Measurements from ENCODE around the gene STAG1. TPM values are rescaled to one million over a fixed set of nuclear protein-coding genes. Genes with fewer than 3 reads are reported as not detected.

The STAG1 gene
- polyA plus RNA-seq, 1 experiment: 13.8 TPM

DNA sequence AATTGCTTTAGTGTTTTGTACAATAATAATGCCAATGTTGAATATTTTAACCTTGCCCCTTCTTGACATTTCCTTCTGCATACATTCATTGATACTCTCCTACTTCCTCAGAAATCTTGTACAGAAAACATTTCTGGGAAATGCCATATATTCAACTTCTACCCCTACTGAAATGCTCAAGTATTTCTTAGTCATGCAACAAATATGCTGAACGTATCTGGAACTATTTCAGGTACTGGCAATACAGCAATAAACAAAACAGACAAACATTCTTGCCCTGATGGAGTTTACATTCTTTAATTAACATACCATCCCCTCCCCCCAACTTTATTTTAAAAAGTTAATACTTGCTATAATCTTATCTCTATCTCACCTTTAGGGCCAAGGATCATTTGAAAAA lies 147.2 kb downstream of the STAG1 start:
- H3K4me3 ChIP-seq (ENCODE audit: low read depth, low read length): no peak overlapping the region
- peaks cover 4% of the 10 kb centered on the region; the same call in 1 of the 2 replicates for H3K36me3 ChIP-seq (ENCODE audit: control insufficient read depth, insufficient read depth, low read length)
- H3K27me3 ChIP-seq (ENCODE audit: control insufficient read depth, insufficient read depth, low read length): no peaks in the 10 kb centered on the region
- POLR2A ChIA-PET: no interaction called here
- TF ChIP-seq CTCF (IDR thresholded peaks at IDR 0.05; ENCODE audit: insufficient read depth, low read depth, low read length): no peak
- CTCF ChIA-PET: no interaction called here
- no peak for DNase-seq (ENCODE audit: low read depth)

- DNase-seq (ENCODE audit: low read depth): no peak
- ChIA-PET POLR2A (no interaction called here), CTCF (no interaction called here)
- no peaks in the 10 kb centered on the region for H3K36me3 ChIP-seq (ENCODE audit: control insufficient read depth, insufficient read depth, low read length)
- no peak for TF ChIP-seq CTCF (IDR thresholded peaks at IDR 0.05; ENCODE audit: insufficient read depth, low read depth, low read length)
- no peaks in the 10 kb centered on the region for H3K27me3 ChIP-seq (ENCODE audit: control insufficient read depth, insufficient read depth, low read length)
- no peak overlapping the region for H3K4me3 ChIP-seq (ENCODE audit: low read depth, low read length)
Observed at GRCh38 chr3:136602818-136603217, 149.4 kb downstream of the STAG1 start.

DNA sequence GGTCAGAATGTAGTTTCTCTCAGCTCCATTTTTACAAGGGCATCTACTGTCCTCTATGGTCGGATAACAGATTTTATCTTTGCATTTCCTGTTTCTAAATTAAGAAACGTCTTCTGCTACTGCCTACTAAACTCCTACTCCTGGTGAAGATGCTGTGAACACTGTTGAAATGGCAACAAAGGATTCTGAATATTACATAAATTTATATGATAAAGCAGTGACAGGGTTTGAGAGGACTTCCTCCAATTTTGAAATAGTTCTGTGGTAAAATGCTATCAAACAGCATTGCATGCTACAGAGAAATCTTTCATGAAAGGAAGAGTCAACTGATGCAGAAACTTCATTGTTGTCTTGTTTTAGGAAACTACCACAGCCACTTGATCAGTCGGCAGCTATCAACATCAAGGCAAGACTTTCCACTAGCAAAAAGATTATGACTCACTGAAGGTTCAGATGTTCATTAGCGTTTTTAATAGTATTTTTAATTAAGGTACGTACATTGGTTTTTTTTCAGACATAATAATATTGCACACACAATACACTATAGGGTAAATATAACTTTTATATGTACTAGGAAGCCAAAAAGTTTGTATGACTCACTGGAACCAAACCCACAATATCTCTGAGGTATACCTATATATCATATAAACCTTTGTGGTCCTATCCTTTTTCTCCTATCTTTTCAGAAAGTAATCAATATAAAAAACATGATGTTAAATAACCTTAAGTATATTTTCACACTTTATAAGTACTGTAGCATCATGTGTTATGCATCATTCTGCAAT lies 156.1 kb downstream of the STAG1 start:
- H3K27me3 ChIP-seq (ENCODE audit: control insufficient read depth, insufficient read depth, low read length): no peaks in the 10 kb centered on the region
- no peak for DNase-seq (ENCODE audit: low read depth)
- no peak overlapping the region for H3K4me3 ChIP-seq (ENCODE audit: low read depth, low read length)
- CTCF ChIA-PET: no interaction called here
- H3K36me3 ChIP-seq (ENCODE audit: control insufficient read depth, insufficient read depth, low read length): no peaks in the 10 kb centered on the region
- POLR2A ChIA-PET: no interaction called here
- TF ChIP-seq CTCF (IDR thresholded peaks at IDR 0.05; ENCODE audit: insufficient read depth, low read depth, low read length): no peak

GRCh38 chr3:136586580-136586979 lies 165.6 kb downstream of the STAG1 start:
- TF ChIP-seq CTCF (IDR thresholded peaks at IDR 0.05; ENCODE audit: insufficient read depth, low read depth, low read length): no peak
- POLR2A ChIA-PET: no interaction called here
- CTCF ChIA-PET: interaction anchor here (0.7 to 1.6 kb wide), 3 partner anchors 9 to 166 kb away, joined by 3 read pairs; partner anchors contain the start of gene STAG1

GRCh38 chr3:136584728-136585127 lies 167.4 kb downstream of the STAG1 start:
- no peaks in the 10 kb centered on the region for H3K36me3 ChIP-seq (ENCODE audit: control insufficient read depth, insufficient read depth, low read length)
- POLR2A ChIA-PET: no interaction called here
- CTCF ChIA-PET: interaction anchor here (0.6 to 1.2 kb wide), 2 partner anchors 167 to 1779 kb away, joined by 3 read pairs; partner anchors contain the start of gene STAG1
- TF ChIP-seq CTCF (IDR thresholded peaks at IDR 0.05; ENCODE audit: insufficient read depth, low read depth, low read length): no peak
- no peak overlapping the region for H3K4me3 ChIP-seq (ENCODE audit: low read depth, low read length)
- no peak for DNase-seq (ENCODE audit: low read depth)
- no peaks in the 10 kb centered on the region for H3K27me3 ChIP-seq (ENCODE audit: control insufficient read depth, insufficient read depth, low read length)

More at GRCh38 chr3:136586580-136586979, 165.6 kb downstream of the STAG1 start:
- no peak for DNase-seq (ENCODE audit: low read depth)
- Histone ChIP-seq H3K36me3 (ENCODE audit: control insufficient read depth, insufficient read depth, low read length) (no peaks in the 10 kb centered on the region), H3K27me3 (ENCODE audit: control insufficient read depth, insufficient read depth, low read length) (no peaks in the 10 kb centered on the region), H3K4me3 (ENCODE audit: low read depth, low read length) (no peak overlapping the region)

Measured in BJ (cell line).